AG04449 (cell line): ENCODE results near the gene CRADD.

Experiments used
- CTCF ChIA-PET: fragments of 350-600 bp; formaldehyde crosslinking; extraction: SDS; loops from one replicate; lab custom pipeline; 2021; ENCODE audit warnings: antibody characterized with exemption; lab: Yijun Ruan, JAX
- POLR2A ChIA-PET: fragments of 400-600, 350-600 bp; formaldehyde crosslinking; extraction: SDS; loops from one replicate; lab custom pipeline; 2020; ENCODE audit warnings: antibody characterized with exemption, inconsistent platforms; lab: Yijun Ruan, JAX
- DNase-seq: peaks from one replicate; pipeline ENCODE4 v3.0.0-alpha.2; 2010; ENCODE audit warnings: low read depth, low spot score
- H3K4me3 ChIP-seq: 2 replicates; pipeline ENCODE4 v1.5.1; 2011; ENCODE audit warnings: low read depth, mild to moderate bottlenecking, control low read depth, low read length
- CTCF ChIP-seq: IDR thresholded peaks from one replicate; pipeline ENCODE4 v1.5.1; 2011; ENCODE audit warnings: mild to moderate bottlenecking, moderate library complexity, low read length, control low read depth, inconsistent platforms; ENCODE audit not compliant: insufficient read depth; ENCODE audit errors: missing control alignments

The CRADD gene

GRCh38 chr12:93807354-93807753, 130.2 kb downstream of the CRADD start:
- TF ChIP-seq CTCF = no peak
- no peak overlapping the region for H3K4me3 ChIP-seq
- ChIA-PET POLR2A (no interaction called here), CTCF (interaction anchor here (1.5 to 1.8 kb wide), 2 partner anchors 14 to 41 kb away, joined by 4 to 6 read pairs; no protein-coding TSS in a partner anchor)
- no peak for DNase-seq

GRCh38 chr12:93808169-93808899, 131.2 kb downstream of the CRADD start:
- ChIA-PET POLR2A (no interaction called here), CTCF (interaction anchor here (1.5 kb wide), 1 partner anchor 15 kb away, joined by 4 read pairs; no protein-coding TSS in a partner anchor)
- no peak for DNase-seq
- no peak overlapping the region for H3K4me3 ChIP-seq
- no peak for TF ChIP-seq CTCF

GRCh38 chr12:93812626-93813025, 135.5 kb downstream of the CRADD start:
- no peak for TF ChIP-seq CTCF
- ChIA-PET CTCF (no interaction called here), POLR2A (no interaction called here)

GRCh38 chr12:93813186-93813585, 136.0 kb downstream of the CRADD start:
- POLR2A ChIA-PET = no interaction called here
- CTCF ChIA-PET = no interaction called here
- H3K4me3 ChIP-seq = no peak overlapping the region
- DNase-seq = no peak
- TF ChIP-seq CTCF = no peak

More at GRCh38 chr12:93812626-93813025, 135.5 kb downstream of the CRADD start:
- H3K4me3 ChIP-seq = no peak overlapping the region
- DNase-seq = no peak

GRCh38 chr12:93813972-93814821, 137.0 kb downstream of the CRADD start:
- no peak overlapping the region for H3K4me3 ChIP-seq
- TF ChIP-seq CTCF = no peak
- ChIA-PET CTCF (interaction anchor here (1.3 to 1.9 kb wide), 3 partner anchors 8 to 244 kb away, joined by 3 to 4 read pairs (median 4); no protein-coding TSS in a partner anchor), POLR2A (no interaction called here)
- DNase-seq = no peak
